ENCODE results near the gene FXYD1. TPM values are rescaled to one million over a fixed set of nuclear protein-coding genes. Genes with fewer than 3 reads are reported as not detected.

FXYD1 gene
- total RNA-seq, 2 experiments from 2014 or later, result 1.3 to 1.4 TPM

- no peak for ATAC-seq
- H3K27ac Mint-ChIP-seq, result no peak overlapping the region
- no peak for DNase-seq
- no peak overlapping the region for H3K4me3 Mint-ChIP-seq
- no peaks in the 10 kb centered on the region for H3K27me3 Mint-ChIP-seq (ENCODE audit: low read depth)
- H3K4me1 Mint-ChIP-seq (ENCODE audit: low read depth), result peaks cover 4% of the 10 kb centered on the region
- ChIA-PET POLR2A (no interaction called here), CTCF (no interaction called here)
- peaks cover 5% of the 10 kb centered on the region for H3K9me3 Mint-ChIP-seq (ENCODE audit: insufficient read depth)
- peaks cover 2% of the 10 kb centered on the region for H3K36me3 Mint-ChIP-seq (ENCODE audit: low read depth)
Measured at GRCh38 chr19:35109395-35110112, 29.1 kb upstream of the FXYD1 start.

- Mint-ChIP-seq H3K36me3 (ENCODE audit: low read depth) (peaks cover under 1% of the 10 kb centered on the region), H3K4me1 (ENCODE audit: low read depth) (peaks cover 8% of the 10 kb centered on the region), H3K4me3 (no peak overlapping the region), H3K27ac (no peak overlapping the region), H3K27me3 (ENCODE audit: low read depth) (no peaks in the 10 kb centered on the region), H3K9me3 (ENCODE audit: insufficient read depth) (peaks cover 5% of the 10 kb centered on the region)
- POLR2A ChIA-PET, result interaction anchor here (0.6 kb wide), 1 partner anchor 373 kb away, joined by 3 read pairs; no protein-coding TSS in a partner anchor
- no peak for DNase-seq
- CTCF ChIA-PET, result interaction anchor here (1.2 to 1.4 kb wide), 2 partner anchors 25 to 44 kb away, joined by 3 to 5 read pairs; no protein-coding TSS in a partner anchor
- no peak for ATAC-seq
Measured at GRCh38 chr19:35110974-35111373, 27.6 kb upstream of the FXYD1 start.

- no peak overlapping the region for H3K27ac Mint-ChIP-seq
- DNase-seq, result no peak
- no peaks in the 10 kb centered on the region for H3K27me3 Mint-ChIP-seq (ENCODE audit: low read depth)
- no peak for ATAC-seq
- ChIA-PET POLR2A (no interaction called here), CTCF (interaction anchor here (1.1 kb wide), 1 partner anchor 46 kb away, joined by 3 read pairs; no protein-coding TSS in a partner anchor)
- no peaks in the 10 kb centered on the region for H3K9me3 Mint-ChIP-seq (ENCODE audit: insufficient read depth)
- H3K4me3 Mint-ChIP-seq, result no peak overlapping the region
- H3K36me3 Mint-ChIP-seq (ENCODE audit: low read depth), result no peaks in the 10 kb centered on the region
- peaks cover 6% of the 10 kb centered on the region for H3K4me1 Mint-ChIP-seq (ENCODE audit: low read depth)
Measured at GRCh38 chr19:35112995-35113688, 25.5 kb upstream of the FXYD1 start.

- no peaks in the 10 kb centered on the region for H3K9me3 Mint-ChIP-seq (ENCODE audit: insufficient read depth)
- CTCF ChIA-PET, result interaction anchor here (0.8 to 1.4 kb wide), 7 partner anchors 10 to 150 kb away, joined by 3 to 8 read pairs (median 4); no protein-coding TSS in a partner anchor
- H3K4me3 Mint-ChIP-seq, result no peak overlapping the region
- no peaks in the 10 kb centered on the region for H3K27me3 Mint-ChIP-seq (ENCODE audit: low read depth)
- no peaks in the 10 kb centered on the region for H3K36me3 Mint-ChIP-seq (ENCODE audit: low read depth)
- H3K27ac Mint-ChIP-seq, result no peak overlapping the region
- POLR2A ChIA-PET, result no interaction called here
- DNase-seq, result peak; percentile 74
- peaks cover 6% of the 10 kb centered on the region for H3K4me1 Mint-ChIP-seq (ENCODE audit: low read depth)
- ATAC-seq, result peak; percentile 85
Measured at GRCh38 chr19:35114353-35115176, 24.1 kb upstream of the FXYD1 start.

DNA sequence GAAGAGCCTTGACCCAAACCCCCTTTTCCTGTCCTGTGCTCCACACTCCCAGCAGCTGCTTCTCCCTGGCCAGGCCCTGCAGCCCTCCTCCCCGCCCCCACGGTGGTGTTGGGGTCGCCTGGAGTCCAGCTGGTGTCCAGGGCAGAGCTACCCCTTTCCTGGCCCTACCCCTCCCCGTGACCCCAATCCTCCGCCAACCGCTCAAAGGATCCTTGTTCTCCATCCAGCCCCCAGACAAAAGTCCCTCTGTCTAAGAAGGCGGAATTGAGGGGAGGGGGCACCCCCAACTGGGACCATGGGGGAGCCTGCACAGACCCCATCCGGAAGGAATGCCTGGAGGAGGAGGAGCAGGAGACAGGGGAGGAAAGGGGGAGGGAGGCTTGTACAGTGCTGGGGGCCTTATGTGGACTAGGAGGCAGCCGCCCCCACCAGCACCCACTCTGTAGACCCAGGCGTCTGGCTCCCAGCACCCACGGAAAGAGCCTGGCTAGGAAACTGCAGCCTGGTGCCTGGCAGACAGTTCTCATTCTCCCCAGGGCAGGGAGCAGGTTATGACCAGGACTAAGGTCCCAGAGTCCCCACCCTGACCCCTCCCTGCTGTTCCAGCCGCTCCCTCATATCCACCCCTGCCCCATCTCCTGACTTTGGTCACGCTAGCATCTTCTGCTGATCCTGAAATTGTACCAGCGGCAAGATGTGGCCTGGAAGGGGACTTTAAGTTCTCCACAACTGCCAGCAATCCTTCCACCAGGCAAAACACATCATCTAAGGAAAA, 23.3 kb upstream of the FXYD1 start, which contains the start of gene FXYD3:
TSS of gene FXYD3 (plus strand) at position 647 of the 775 bp plus-strand sequence. CDS start 3,554 bp downstream, outside the sequence.
- ChIA-PET POLR2A (no interaction called here), CTCF (interaction anchor here (0.8 to 1.4 kb wide), 7 partner anchors 9 to 150 kb away, joined by 3 to 8 read pairs (median 4); no protein-coding TSS in a partner anchor)
- H3K4me3 Mint-ChIP-seq, result no peak within 1 kb of the TSS

DNA sequence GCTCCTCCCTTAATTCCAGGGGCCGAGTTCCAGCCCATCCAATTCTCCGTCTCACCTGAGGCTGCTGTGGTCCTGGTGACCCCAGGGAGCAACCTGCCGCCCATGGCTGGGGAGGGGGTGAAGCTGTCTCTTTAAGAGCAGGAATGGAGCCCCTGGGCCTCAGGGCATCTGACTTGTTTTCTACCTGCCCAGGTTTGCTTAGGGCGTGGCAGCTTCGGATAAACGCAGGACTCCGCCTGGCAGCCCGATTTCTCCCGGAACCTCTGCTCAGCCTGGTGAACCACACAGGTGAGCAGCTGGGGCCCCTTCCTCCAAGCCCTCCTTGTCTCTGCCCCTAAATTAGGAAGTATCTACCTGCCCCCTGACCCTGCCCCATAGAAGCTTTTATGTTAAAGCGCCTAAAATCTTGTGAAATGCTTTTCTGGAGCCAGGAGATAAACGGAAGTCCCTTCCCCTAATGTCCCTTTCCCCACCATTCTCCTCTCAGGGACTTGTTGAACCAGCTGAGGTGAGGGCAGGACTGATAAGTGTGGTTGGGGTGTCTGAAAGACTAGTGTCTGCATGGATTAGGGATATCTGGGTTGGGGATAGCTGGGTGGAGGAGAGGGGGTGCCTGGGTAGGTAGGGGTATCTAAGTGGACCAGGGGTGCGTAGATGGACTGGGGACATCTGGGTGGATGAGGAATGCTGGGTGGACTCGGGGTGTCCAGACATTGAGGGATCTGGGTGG, 22.4 kb upstream of the FXYD1 start:
- H3K27me3 Mint-ChIP-seq (ENCODE audit: low read depth), result no peaks in the 10 kb centered on the region
- ChIA-PET POLR2A (interaction anchor here (1.0 kb wide), 1 partner anchor 12 kb away, joined by 3 read pairs; no protein-coding TSS in a partner anchor), CTCF (interaction anchor here (1.0 to 1.7 kb wide), 3 partner anchors 19 to 101 kb away, joined by 3 to 6 read pairs (median 4); no protein-coding TSS in a partner anchor)
- ATAC-seq (no peak), DNase-seq (no peak)
- peaks cover 6% of the 10 kb centered on the region for H3K4me1 Mint-ChIP-seq (ENCODE audit: low read depth)
- no peak overlapping the region for H3K4me3 Mint-ChIP-seq
- H3K27ac Mint-ChIP-seq, result no peak overlapping the region
- no peaks in the 10 kb centered on the region for H3K36me3 Mint-ChIP-seq (ENCODE audit: low read depth)
- H3K9me3 Mint-ChIP-seq (ENCODE audit: insufficient read depth), result no peaks in the 10 kb centered on the region

More for the DNA sequence above, 23.3 kb upstream of the FXYD1 start, which contains the start of gene FXYD3:
- Mint-ChIP-seq H3K27ac (no peak within 1 kb of the TSS), H3K27me3 (ENCODE audit: low read depth) (no peaks in the 10 kb centered on the region), H3K4me1 (ENCODE audit: low read depth) (peaks cover 6% of the 10 kb centered on the region), H3K36me3 (ENCODE audit: low read depth) (no peaks in the 10 kb centered on the region), H3K9me3 (ENCODE audit: insufficient read depth) (no peaks in the 10 kb centered on the region)
- DNase-seq, result no peak
- ATAC-seq, result no peak

- ATAC-seq (no peak), DNase-seq (no peak)
- POLR2A ChIA-PET, result interaction anchor here (1.0 kb wide), 1 partner anchor 11 kb away, joined by 3 read pairs; no protein-coding TSS in a partner anchor
- CTCF ChIA-PET, result interaction anchor here (0.7 to 1.7 kb wide), 4 partner anchors 18 to 100 kb away, joined by 3 to 6 read pairs (median 4); no protein-coding TSS in a partner anchor
- Mint-ChIP-seq H3K27me3 (ENCODE audit: low read depth) (no peaks in the 10 kb centered on the region), H3K36me3 (ENCODE audit: low read depth) (no peaks in the 10 kb centered on the region), H3K9me3 (ENCODE audit: insufficient read depth) (no peaks in the 10 kb centered on the region), H3K27ac (no peak overlapping the region), H3K4me1 (ENCODE audit: low read depth) (peaks cover 6% of the 10 kb centered on the region), H3K4me3 (no peak overlapping the region)
Measured at GRCh38 chr19:35117116-35117515, 21.5 kb upstream of the FXYD1 start.

- Mint-ChIP-seq H3K36me3 (ENCODE audit: low read depth) (no peaks in the 10 kb centered on the region), H3K4me3 (no peak overlapping the region), H3K27me3 (ENCODE audit: low read depth) (no peaks in the 10 kb centered on the region), H3K9me3 (ENCODE audit: insufficient read depth) (no peaks in the 10 kb centered on the region), H3K27ac (no peak overlapping the region), H3K4me1 (ENCODE audit: low read depth) (peaks cover 6% of the 10 kb centered on the region)
- POLR2A ChIA-PET, result no interaction called here
- CTCF ChIA-PET, result interaction anchor here (0.7 to 1.7 kb wide), 2 partner anchors 51 to 73 kb away, joined by 3 to 6 read pairs; no protein-coding TSS in a partner anchor
- ATAC-seq (no peak), DNase-seq (no peak)
Measured at GRCh38 chr19:35117799-35118198, 20.8 kb upstream of the FXYD1 start.

DNA sequence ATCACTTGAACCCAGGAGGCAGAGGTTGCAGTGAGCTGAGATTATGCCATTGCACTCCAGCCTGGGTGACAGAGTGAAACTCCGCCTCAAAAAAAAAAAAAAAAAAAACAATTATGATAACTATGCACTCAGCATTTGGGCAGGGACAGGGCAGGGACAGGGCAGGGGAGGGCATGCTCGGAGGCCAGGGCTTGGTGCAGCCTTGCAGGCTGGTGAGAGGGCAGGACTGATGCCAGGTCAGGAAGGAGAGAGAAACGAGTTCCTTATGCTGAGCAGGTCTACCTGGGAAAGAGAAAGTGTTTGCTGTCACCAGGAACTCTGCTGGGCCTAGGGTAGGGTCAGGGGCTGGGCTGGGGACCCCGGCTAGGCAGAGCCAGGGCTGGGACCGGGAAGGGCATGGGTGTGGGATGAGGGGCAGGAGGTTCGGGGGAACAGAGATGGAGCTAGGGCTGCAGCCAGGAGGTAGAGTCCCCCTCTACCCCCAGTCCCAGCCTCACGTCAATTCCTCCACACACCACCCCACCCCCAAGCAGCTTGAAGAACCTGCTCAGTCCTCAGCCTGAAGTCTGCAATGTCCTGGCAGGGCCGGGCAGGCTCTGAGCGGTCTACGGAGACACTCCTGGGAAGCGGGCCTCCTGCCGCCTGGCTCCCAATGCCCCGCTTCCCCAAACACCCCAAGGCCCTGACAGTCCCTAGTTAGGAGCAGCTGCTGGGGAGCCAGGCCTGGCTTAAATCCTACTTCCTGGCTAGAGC, 20.2 kb upstream of the FXYD1 start:
- POLR2A ChIA-PET, result no interaction called here
- Mint-ChIP-seq H3K27me3 (ENCODE audit: low read depth) (no peaks in the 10 kb centered on the region), H3K36me3 (ENCODE audit: low read depth) (no peaks in the 10 kb centered on the region), H3K4me3 (no peak overlapping the region), H3K27ac (no peak overlapping the region), H3K4me1 (ENCODE audit: low read depth) (peaks cover 6% of the 10 kb centered on the region), H3K9me3 (ENCODE audit: insufficient read depth) (no peaks in the 10 kb centered on the region)
- CTCF ChIA-PET, result interaction anchor here (1.9 kb wide), 1 partner anchor 17 kb away, joined by 6 read pairs; no protein-coding TSS in a partner anchor
- no peak for ATAC-seq
- no peak for DNase-seq

GRCh38 chr19:35119091-35119490, 19.5 kb upstream of the FXYD1 start:
- H3K4me1 Mint-ChIP-seq (ENCODE audit: low read depth), result peaks cover 12% of the 10 kb centered on the region
- CTCF ChIA-PET, result interaction anchor here (1.9 kb wide), 1 partner anchor 16 kb away, joined by 6 read pairs; no protein-coding TSS in a partner anchor
- DNase-seq (no peak), ATAC-seq (no peak)
- POLR2A ChIA-PET, result no interaction called here
- no peak overlapping the region for H3K4me3 Mint-ChIP-seq
- H3K27ac Mint-ChIP-seq, result no peak overlapping the region
- H3K9me3 Mint-ChIP-seq (ENCODE audit: insufficient read depth), result no peaks in the 10 kb centered on the region
- no peaks in the 10 kb centered on the region for H3K36me3 Mint-ChIP-seq (ENCODE audit: low read depth)
- no peaks in the 10 kb centered on the region for H3K27me3 Mint-ChIP-seq (ENCODE audit: low read depth)
